Renal cortex interstitium (tissue), 11 donors: Measurements from ENCODE around the gene ANKRD13A. TPM values are rescaled to one million over a fixed set of nuclear protein-coding genes. Genes with fewer than 3 reads are reported as not detected.
"Not testable (repeated sequence)": the region's sequence is repeated elsewhere in the genome, so short reads cannot be mapped to it uniquely, and the experiment has no call there.

Experiments used
- DNase-seq, 11 donors: peaks; one replicate each; pipeline ENCODE4 v3.0.0-alpha.2; 2013; ENCODE audit warnings: low read depth in 9 of 11, low spot score in 4 of 11; ENCODE audit errors: extremely low read depth in 1 of 11
- polyA plus RNA-seq, 3 donors: library from polyadenylated mRNA; unstranded; fragments of 120-200 nt; gene quantifications; one replicate each; pipeline ENCODE4 v1.2.1, GENCODE V29; 2013; ENCODE audit not compliant: insufficient read length in 3 of 3

Gene ANKRD13A
- polyA plus RNA-seq, 3 donors: 33.9 to 54.6 (median 43.8) TPM

DNA sequence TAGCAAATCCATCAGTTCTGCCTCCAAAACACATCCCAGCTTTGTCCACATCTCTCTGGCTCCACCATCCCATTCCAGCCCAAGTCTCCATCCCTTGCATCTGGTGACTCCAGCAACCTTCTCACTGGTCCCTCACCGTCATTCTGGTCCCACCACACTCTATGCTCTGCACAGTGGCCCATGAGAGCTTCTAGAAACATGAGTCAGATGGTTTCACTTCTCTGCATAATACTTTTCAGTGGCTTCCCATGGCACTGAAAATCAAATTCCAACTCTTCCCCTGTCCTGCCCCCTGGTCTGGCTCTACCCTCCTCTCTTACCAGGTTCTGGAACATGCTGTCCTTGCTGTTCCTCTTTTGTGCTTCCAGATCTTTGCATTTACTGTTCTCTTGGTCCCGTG, 66.3 kb downstream of the ANKRD13A start:
- no peak for DNase-seq

DNA sequence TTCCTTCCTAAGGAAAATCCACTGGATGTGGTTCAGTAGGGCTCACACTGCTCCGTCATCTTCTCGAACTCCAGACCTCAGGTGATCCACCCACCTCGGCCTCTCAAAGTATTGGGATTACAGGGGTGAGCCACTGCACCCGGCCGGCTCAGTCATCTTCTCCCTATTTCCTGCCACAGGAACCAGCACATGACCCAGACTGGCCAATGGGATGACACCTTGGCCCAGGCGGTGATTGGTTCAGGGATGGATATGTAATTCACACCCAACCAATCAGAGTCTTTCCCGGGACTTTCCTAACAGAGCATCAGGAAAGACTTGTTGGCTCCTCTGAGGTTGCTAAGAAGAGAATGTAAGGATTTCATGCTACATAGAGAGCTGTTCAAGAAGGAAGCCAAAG, 68.3 kb downstream of the ANKRD13A start:
- DNase-seq: no peak

DNA sequence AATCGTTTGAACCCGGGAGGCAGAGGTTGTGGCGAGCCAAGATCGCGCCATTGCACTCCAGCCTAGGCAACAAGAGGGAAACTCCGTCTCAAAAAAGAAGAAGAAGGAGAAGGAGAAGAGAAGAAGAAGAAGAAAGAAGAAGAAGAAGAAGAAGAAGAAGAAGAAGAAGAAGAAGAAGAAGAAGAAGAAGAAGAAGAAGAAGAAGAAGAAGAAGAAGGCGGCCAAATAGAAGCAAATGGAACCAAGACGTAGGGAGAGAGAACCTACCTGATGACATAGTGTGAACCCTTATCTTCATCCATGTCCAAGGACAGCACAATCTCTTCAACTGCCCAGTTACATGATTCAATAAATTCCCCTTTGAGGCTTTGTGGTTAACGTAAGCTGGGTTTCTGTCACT, 68.9 kb downstream of the ANKRD13A start:
- not testable (repeated sequence) for DNase-seq

DNA sequence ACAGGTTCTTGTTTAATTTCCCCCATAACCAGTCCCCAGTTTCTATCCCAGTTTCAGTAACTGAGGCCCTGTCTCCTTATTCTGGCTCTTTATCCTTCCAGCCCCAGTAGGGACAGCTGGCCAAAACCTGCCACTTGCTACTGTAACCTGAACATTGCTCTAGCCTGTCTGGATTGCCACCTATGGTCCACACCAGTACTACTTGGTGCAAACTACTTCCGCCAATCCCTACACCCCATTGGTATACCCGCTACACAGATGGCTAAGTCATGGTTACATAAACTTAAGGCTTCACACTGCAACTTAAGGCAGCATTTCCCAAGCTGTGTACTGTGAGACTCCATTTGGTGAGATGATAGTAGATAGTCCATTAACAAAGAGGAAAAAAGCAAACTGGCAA, 69.4 kb downstream of the ANKRD13A start:
- DNase-seq: no peak

DNA sequence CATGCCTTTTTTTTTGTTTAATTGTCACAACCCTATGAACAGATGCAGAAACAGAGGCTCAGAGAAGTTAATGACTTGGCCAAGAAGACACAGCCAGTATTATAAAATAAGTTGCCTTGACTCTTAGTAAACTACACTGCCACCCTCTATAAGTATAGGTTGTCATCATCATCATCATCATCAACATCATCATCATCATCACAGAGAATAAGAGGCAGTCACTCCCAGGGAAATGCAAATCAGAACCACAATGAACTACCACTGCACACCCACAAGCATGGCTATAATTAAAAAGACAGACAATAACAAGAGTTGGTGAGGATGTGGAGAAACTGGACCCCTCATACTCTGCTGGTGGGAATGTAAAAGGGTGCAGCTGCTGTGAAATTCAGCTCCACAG, 72.3 kb downstream of the ANKRD13A start:
- DNase-seq: no peak

DNA sequence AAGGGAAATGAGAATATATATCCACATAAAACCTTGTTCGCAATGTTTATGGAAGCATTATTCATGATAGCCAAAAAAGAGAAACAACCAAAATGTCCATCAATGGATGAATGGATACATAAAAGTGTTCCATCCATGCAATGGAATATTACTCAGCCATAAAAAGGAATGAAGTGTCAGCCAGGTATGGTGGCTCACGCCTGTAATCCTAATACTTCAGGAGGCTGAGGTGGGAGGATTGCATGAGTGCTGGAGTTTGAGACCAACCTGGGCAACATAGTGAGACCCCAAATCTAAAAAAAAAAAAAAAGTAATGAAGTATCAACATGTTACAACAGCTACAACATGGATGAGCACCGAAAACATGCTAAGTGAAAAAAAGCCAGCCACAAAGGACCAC, 72.7 kb downstream of the ANKRD13A start:
- DNase-seq: no peak

DNA sequence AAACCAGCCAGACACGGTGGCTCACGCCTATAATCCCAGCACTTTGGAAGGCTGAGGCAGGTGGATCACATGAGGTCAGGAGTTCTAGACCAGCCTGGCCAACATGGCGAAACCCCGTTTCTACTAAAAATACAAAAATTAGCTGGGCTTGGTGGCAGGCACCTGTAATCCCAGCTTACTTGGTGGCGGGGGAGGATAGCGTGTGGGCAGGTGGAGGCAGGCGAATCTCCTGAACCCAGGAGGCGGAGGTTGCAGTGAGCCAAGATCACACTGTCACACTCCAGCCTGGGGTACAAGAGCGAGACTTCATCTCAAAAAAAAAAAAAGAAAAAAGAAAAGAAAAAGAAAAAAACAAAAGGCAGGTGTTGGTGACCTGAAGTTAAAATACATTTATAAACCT, 73.4 kb downstream of the ANKRD13A start:
- DNase-seq: not testable (repeated sequence)

DNA sequence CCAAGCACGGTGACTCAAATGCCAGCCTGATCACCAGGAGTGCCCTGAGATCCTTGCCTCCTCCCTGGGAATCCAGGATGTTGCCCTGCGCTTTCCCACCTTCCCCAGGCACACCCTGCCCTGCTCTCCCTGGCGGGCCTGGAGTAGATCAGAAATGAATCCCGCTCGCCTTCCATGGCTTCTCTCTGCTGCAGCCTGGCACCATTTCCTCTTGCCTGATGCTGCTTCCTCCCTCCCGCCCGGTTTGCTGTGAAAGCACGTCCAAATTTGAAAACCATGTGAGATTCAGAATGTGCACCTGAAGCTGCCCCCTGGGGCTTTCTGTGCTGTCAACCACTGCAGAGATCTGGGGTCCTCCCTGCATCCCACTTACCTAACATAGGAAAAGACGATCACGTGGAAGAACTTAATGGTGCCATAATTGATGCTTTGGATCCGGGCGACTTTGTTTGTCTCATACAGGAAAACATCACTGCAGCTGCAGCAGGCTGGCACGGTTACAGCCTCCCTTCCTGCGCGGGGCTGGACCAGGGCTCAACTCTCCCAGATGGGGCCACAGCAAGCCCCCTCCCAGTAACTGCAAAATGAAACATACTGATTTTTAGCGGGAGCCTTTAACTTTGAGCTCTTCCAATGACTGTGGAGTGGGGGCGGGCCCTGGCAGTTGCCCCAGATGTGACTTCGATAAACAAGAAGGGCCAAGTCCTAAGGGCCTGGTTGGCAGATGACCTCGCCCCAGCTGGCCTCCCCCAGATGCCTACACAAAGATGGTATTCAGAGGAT, 74.0 kb downstream of the ANKRD13A start:
- no peak for DNase-seq

DNA sequence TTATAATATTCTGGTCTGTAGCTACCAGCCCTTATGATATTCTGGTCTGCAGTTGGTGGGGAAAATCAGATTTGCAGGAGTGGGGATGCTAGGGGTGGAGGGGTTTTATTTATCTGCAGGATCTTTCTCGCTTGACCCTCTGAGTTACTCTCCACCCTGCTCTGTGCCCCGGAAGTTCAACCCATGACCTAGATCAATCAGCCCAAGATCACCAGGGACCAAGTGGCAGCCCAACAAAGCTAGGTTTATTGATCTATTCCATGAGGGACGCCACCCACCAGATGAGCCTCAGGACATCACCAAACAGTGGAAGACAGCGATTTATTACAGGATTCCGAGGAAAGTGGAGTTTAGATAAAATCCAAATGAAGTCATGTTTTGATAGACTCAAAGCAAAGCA, 74.9 kb downstream of the ANKRD13A start:
- no peak for DNase-seq

DNA sequence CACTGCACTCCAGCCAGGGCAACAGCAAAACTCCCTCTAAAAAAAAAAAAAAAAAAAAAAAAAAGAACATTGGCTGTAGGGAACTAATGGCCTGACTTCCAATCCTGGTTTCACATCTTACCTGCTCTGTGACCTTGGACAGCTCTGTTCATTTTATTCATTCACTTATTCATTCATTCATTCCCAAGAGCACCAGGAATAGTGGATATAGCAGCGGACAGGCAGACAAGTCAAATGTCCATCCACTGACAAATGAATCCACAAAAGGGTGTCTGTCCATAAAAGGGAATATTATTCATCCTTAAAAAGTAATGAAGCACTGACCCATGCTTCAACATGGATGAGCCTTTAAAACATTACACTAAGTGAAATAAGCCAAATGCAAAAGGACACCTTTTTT, 76.7 kb downstream of the ANKRD13A start:
- no peak for DNase-seq

DNA sequence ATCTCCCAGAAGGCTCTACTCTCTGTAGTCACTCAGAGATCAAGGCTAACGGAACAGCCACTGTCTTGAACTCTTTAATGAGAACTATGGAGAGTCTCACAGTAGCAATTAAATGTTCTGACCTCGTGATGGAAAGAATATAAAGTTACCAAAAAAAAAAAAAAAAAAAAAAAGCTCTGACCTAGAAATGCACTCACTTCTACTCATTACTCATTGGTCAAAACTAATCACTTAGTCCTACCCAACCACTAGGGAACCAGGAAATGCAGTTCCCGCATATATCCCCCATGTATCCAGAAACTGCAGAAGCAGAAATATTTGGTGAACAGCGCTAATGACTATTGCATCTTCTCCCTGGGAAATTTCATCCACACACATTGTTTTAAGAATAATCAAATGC, 78.6 kb downstream of the ANKRD13A start:
- DNase-seq: no peak

DNA sequence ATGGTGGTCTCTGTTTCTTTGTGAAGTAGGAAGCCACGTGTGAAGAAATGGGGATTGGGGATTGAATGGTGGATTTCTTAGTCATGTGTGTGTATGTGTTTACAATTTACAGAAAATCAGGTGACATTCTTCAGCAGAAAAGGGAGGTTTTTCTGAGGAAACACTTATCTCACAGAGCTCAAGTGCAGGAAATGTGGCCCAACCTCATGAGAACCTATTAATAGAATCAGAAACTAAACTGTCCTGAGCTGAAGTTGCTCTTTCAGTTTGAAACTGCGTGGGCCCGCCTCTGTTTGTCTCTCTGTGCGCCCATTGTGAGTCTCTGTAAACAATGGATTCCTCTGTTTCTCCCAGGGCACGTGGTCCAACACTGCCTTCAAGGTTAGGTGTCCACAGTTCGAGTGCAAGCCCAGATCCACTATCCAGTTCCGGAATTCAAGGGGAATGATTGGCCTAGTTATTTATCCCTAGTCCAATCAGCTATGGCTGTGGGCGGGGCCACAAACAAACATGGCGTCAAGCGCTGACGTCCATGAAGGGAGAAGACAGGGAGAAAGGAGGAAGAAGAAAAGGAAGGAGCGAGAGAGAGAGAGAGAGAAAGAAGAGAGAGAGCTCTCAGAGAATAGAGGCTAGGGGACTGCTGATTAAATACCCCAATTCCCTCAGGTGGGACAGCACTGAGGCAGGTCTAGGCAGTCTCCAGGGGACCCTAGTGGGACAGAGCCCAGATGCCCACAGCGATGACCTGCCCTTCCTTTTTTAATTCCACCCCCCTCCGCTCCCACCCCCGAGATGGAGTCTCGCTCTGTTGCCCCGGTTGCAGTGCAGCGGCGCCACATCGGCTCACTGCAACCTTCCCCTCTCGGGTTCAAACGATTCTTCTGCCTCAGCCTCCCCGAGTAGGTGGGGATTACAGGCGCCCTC, 80.5 kb downstream of the ANKRD13A start:
- no peak for DNase-seq

DNA sequence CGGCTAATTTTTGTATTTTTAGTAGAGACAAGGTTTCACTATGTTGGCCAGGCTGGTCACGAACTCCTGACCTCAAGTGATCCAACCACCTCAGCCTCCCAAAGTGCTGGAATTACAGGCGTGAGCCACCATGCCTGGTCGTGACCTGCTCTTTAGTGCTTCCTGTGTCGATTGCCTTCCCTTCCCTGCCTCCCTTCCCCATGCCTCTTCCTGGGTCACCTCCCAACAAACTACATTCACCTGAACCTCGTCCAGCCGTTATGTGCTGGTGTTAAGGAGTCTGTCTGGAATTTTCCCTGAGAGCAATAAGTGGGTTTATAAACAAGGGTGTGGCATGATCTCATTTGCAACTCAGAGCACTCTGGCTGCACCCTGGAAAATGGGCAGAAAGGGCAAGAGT, 81.2 kb downstream of the ANKRD13A start:
- DNase-seq: no peak

DNA sequence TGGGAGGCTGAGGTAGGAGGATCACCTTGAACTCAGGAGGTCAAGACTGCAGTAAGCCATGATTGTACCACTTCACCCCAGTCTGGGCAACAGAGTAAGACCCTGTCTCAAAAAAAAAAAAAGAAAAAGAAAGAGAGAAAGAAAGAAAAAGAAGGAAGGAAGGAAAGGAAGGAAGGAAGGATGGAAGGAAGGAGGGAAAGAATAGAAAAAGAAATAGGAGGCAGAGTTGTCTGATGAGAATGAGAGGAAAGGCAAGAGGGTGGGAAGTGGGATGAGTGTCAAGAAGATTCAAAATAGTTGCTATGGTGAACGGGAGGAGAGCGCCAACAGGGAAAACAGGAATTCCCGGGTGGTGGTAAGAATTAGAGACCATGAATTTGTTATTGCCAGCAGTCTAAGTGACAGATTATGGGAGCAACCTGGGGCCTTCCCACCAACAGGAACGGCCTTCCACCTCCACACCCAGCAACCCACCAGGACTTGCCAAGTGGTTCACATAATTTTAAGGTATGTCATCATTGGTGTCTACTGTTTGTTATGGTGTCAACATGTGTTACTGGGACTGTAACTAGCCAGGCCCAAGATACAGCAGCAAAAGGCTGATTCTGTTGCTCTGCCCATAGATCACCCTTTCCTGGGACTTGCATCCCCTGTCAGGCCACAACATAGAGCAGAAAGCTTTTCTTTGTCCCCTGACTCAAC, 85.2 kb downstream of the ANKRD13A start:
- no peak for DNase-seq

DNA sequence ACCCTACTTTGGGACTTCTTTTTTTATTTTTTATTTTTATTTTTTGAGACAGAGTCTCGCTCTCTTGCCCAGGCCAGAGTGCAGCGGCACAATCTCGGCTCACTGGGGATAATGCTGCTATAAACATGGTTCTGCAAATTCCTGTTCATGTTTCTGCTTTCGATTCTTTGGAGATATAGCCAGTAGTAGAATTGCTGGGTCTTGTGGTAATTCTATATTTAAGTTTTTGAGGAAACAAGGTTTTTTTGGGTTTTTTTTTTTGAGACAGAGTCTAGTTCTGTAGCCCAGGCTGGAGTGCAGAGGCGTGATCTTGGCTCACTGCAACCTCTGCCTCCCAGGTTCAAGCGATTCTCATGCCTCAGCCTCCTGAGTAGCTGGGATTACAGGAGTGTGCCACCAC, 89.0 kb downstream of the ANKRD13A start:
- DNase-seq: not testable (repeated sequence)

DNA sequence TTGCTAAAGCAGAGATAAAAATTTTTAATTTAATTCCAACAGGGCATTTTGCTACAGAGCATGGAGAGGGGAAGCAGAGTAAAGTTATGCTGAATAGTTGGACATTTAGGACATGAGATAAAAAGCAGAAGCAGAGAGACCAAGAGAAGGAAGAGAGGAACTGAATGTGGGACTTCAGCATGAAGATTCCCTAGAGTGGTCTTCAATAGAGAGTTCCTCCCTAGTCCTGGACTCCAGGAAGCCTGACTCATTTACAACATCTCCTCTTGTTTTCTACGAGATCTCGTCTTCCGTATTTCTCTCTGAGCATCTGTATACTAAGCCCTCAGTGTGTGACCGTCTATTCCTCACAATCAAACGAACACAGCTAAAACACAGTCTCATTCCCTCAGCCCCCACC, 89.7 kb downstream of the ANKRD13A start:
- DNase-seq: no peak
